DND-41 (cell line): Measurements from ENCODE around the gene GCLC.

Source experiments
- ATAC-seq: fragments of 200-7000 bp; cut with Tn5 transposase; 3 replicates; pipeline ENCODE4 v1.9.1; 2021; ENCODE audit warnings: low read depth; ENCODE audit not compliant: insufficient read depth
- DNase-seq: peaks from one replicate; pipeline ENCODE4 v3.0.0-alpha.2; 2020
- H2AFZ ChIP-seq: 2 replicates; pipeline ENCODE4 v1.6.0; 2012; ENCODE audit warnings: low read depth, low read length
- H3K27ac ChIP-seq: 2 replicates; pipeline ENCODE4 v1.5.1; 2012; ENCODE audit warnings: low read length, inconsistent platforms
- H3K27me3 ChIP-seq: fragments of 200-600 bp; sonication (generic); 2 replicates; pipeline ENCODE4 v1.6.0; 2012; ENCODE audit warnings: low read length, mild to moderate bottlenecking, inconsistent platforms; ENCODE audit not compliant: insufficient read depth, poor library complexity
- H3K36me3 ChIP-seq: 2 replicates; pipeline ENCODE4 v1.5.1; 2012; ENCODE audit warnings: low read length, inconsistent platforms; ENCODE audit not compliant: insufficient read depth
- H3K4me1 ChIP-seq: 2 replicates; pipeline ENCODE4 v1.5.1; 2012; ENCODE audit warnings: mild to moderate bottlenecking, low read length; ENCODE audit not compliant: insufficient read depth
- H3K4me2 ChIP-seq: 2 replicates; pipeline ENCODE4 v1.6.0; 2012; ENCODE audit warnings: mild to moderate bottlenecking, moderate library complexity, low read length, inconsistent platforms; ENCODE audit not compliant: insufficient read depth
- H3K4me3 ChIP-seq, 2 experiments: fragments of 200-600 bp in 1 of 2; shearing (Covaris generic) in 1 of 2; 2 replicates each; pipeline ENCODE4 v1.5.1; 2012 to 2016; ENCODE audit warnings: inconsistent platforms in 2 of 2, low read length in 2 of 2, mild to moderate bottlenecking in 2 of 2, low read depth in 1 of 2, moderate library complexity in 1 of 2
- H3K79me2 ChIP-seq: 2 replicates; pipeline ENCODE4 v1.6.0; 2012; ENCODE audit warnings: low read length, inconsistent platforms; ENCODE audit not compliant: insufficient read depth
- H3K9ac ChIP-seq: 2 replicates; pipeline ENCODE4 v1.6.0; 2012; ENCODE audit warnings: low read depth, mild to moderate bottlenecking, inconsistent platforms, low read length, moderate library complexity
- H3K9me3 ChIP-seq: 2 replicates; pipeline ENCODE4 v1.5.1; 2012; ENCODE audit warnings: low read length, moderate library complexity, mild to moderate bottlenecking, inconsistent platforms; ENCODE audit not compliant: insufficient read depth, severe bottlenecking
- H4K20me1 ChIP-seq: 2 replicates; pipeline ENCODE4 v1.6.0; 2012; ENCODE audit warnings: low read length; ENCODE audit not compliant: insufficient read depth
- CTCF ChIP-seq: IDR thresholded peaks from 2 replicates; pipeline ENCODE4 v1.5.1; 2012; ENCODE audit warnings: borderline replicate concordance, low read length, moderate library complexity, mild to moderate bottlenecking; ENCODE audit not compliant: poor library complexity, severe bottlenecking; ENCODE audit errors: extremely low read depth
- EZH2 ChIP-seq: IDR thresholded peaks from 3 replicates; pipeline ENCODE4 v1.6.1; 2012; ENCODE audit warnings: borderline replicate concordance, low read depth, mild to moderate bottlenecking, moderate library complexity, low read length, inconsistent platforms; ENCODE audit not compliant: severe bottlenecking

GCLC gene

GRCh38 chr6:53513056-53513455, 31.8 kb downstream of the GCLC start:
- H3K4me3 ChIP-seq = no peak overlapping the region
- H3K27me3 ChIP-seq = no peaks in the 10 kb centered on the region
- no peaks in the 10 kb centered on the region for H3K4me1 ChIP-seq
- no peaks in the 10 kb centered on the region for H4K20me1 ChIP-seq
- no peak overlapping the region for H2AFZ ChIP-seq
- no peak for DNase-seq
- no peak overlapping the region for H3K9ac ChIP-seq
- H3K4me2 ChIP-seq = no peak overlapping the region
- TF ChIP-seq CTCF (no peak), EZH2 (no peak)
- no peaks in the 10 kb centered on the region for H3K9me3 ChIP-seq
- H3K79me2 ChIP-seq = no peaks in the 10 kb centered on the region
- H3K36me3 ChIP-seq = peaks cover 59% of the 10 kb centered on the region
- ATAC-seq = no peak
- H3K27ac ChIP-seq = no peak overlapping the region

- Histone ChIP-seq H2AFZ (no peak overlapping the region), H3K27me3 (no peaks in the 10 kb centered on the region), H4K20me1 (no peaks in the 10 kb centered on the region), H3K36me3 (peaks cover 62% of the 10 kb centered on the region), H3K4me3 (no peak overlapping the region), H3K79me2 (no peaks in the 10 kb centered on the region), H3K4me2 (no peak overlapping the region), H3K4me1 (no peaks in the 10 kb centered on the region), H3K9ac (no peak overlapping the region), H3K27ac (no peak overlapping the region), H3K9me3 (no peaks in the 10 kb centered on the region)
- TF ChIP-seq CTCF = no peak
- TF ChIP-seq EZH2 = no peak
- DNase-seq (no peak), ATAC-seq (no peak)
Measured at GRCh38 chr6:53512626-53513025, 32.3 kb downstream of the GCLC start.

GRCh38 chr6:53510746-53511145, 34.2 kb downstream of the GCLC start:
- Histone ChIP-seq H2AFZ (no peak overlapping the region), H3K4me1 (no peaks in the 10 kb centered on the region), H3K79me2 (no peaks in the 10 kb centered on the region), H3K4me3 (no peak overlapping the region), H3K4me2 (no peak overlapping the region), H3K9me3 (no peaks in the 10 kb centered on the region), H4K20me1 (no peaks in the 10 kb centered on the region), H3K36me3 (peaks cover 68% of the 10 kb centered on the region), H3K27ac (no peak overlapping the region), H3K9ac (no peak overlapping the region), H3K27me3 (no peaks in the 10 kb centered on the region)
- DNase-seq (no peak), ATAC-seq (no peak)
- no peak for TF ChIP-seq CTCF

- no peak for DNase-seq
- Histone ChIP-seq H2AFZ (no peak overlapping the region), H3K27ac (no peak overlapping the region), H3K4me1 (no peaks in the 10 kb centered on the region), H3K9ac (no peak overlapping the region), H3K4me3 (no peak overlapping the region), H3K36me3 (peaks cover 73% of the 10 kb centered on the region), H4K20me1 (no peaks in the 10 kb centered on the region), H3K79me2 (no peaks in the 10 kb centered on the region), H3K27me3 (no peaks in the 10 kb centered on the region), H3K9me3 (no peaks in the 10 kb centered on the region), H3K4me2 (no peak overlapping the region)
- TF ChIP-seq EZH2 (no peak), CTCF (no peak)
- ATAC-seq = no peak
Measured at GRCh38 chr6:53506872-53507271, 38.0 kb downstream of the GCLC start.
